Measurements from ENCODE around the gene UBAC1.

DNA sequence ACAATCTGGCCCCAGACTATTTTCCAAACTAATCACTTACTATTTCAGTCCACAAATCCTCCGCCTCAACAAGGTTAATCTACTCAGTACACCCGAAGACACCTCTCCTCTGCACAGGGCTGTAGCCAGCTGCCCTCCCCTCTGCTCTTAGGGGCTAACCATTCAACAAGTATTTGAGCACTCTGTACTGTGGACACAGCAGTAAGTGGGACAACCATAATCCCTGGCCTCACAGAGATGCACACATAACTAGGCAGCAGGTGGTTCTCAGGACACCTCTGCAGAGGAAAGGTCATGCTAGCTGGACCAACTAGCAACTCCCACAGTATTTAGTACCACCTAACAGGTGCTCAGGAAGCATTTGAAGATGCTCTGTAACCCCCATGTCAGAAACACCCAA, 59.3 kb downstream of the UBAC1 start:
- TF ChIP-seq ZNF121 (tag by site-specific recombination; IDR thresholded peaks at IDR 0.05) = no peak
- TF ChIP-seq YY1 (tag by site-specific recombination; IDR thresholded peaks at IDR 0.05) = no peak
- TF ChIP-seq, protein P1, sequence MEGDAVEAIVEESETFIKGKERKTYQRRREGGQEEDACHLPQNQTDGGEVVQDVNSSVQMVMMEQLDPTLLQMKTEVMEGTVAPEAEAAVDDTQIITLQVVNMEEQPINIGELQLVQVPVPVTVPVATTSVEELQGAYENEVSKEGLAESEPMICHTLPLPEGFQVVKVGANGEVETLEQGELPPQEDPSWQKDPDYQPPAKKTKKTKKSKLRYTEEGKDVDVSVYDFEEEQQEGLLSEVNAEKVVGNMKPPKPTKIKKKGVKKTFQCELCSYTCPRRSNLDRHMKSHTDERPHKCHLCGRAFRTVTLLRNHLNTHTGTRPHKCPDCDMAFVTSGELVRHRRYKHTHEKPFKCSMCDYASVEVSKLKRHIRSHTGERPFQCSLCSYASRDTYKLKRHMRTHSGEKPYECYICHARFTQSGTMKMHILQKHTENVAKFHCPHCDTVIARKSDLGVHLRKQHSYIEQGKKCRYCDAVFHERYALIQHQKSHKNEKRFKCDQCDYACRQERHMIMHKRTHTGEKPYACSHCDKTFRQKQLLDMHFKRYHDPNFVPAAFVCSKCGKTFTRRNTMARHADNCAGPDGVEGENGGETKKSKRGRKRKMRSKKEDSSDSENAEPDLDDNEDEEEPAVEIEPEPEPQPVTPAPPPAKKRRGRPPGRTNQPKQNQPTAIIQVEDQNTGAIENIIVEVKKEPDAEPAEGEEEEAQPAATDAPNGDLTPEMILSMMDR (tag by site-specific recombination; IDR thresholded peaks at IDR 0.05) = no peak
- no peak for TF ChIP-seq ZNF266 (tag by site-specific recombination; IDR thresholded peaks at IDR 0.05; ENCODE audit: low read depth)
